NCI-H2081 (cell line): ENCODE measurements around the gene PACRGL.

ENCODE experiments used
- DNase-seq, 2 experiments: peaks; one replicate each; lab custom pipeline; 2025; lab: John Stamatoyannopoulos, UW

PACRGL gene

DNA sequence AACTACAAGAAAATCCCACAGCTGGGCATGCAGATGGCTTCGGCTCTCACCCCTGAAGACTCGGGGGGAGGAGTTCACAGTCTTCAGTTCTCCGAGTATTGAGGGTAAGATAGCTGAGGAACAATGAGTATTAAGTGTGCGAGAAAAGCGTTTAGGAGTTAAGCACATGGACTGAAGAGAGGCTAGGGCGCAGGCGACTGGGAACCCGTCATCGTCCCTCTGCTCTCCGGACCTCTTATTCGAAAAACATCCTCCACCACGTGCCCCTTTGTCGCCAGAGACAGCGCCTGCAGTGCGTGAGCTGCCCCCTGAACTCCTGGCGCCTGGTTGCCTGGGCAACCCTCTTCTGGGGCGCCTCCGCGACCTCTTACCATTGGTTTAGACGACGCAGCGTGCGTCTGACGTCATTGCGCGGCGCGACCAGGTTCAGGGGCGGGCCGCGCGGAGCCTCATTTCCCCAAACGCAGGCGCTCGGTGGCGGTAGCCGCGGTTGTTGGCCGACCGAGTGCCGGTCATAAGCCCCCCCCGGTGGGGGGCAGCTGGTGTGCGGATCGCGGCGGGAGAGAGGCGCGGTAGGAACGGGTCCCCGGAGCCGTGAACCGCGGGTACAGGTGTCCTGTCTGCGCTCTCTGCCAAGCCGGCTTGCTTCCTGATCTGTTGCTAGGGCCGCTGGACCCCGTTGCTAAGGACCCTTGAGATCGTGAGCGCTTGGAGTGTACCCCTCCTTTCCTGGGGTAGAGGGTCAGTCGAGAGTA lies at the start of gene PACRGL:
Gene PACRGL (plus strand): TSS at position 452 of the 755 bp plus-strand sequence. CDS start 4,024 bp downstream, outside the sequence.
- peak; percentile 98 to 100 for DNase-seq

DNA sequence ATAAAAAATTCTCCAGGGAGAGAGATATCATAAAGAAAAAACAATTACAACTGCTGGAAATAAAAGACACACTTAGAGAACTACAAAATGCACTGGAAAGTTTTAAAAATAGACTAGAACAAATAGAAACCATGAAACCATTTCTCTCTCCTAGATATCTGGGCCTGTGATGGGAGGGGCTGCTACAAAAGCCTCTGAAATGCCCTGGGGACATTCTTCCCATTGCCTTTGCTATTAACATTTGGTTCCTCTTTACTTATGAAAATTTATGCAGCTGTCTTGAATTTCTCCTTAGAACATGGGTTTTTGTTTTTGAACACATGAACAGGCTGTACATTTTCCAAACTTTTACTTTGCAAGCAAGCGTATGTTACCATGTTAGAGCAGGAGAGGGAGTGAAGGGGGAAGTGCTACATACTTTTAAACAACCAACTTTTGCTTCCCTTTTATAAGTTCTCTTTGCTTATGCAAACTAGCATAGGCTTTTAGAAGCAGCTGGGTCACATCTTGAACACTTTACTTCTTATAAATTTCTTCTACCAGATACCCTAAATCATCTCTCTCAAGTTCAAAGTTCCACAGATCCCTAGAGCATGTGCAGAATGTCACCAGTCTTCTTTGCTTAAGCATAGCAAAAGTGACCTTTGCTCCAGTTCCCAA lies 47.9 kb upstream of the PACRGL start:
- DNase-seq, result no peak

DNA sequence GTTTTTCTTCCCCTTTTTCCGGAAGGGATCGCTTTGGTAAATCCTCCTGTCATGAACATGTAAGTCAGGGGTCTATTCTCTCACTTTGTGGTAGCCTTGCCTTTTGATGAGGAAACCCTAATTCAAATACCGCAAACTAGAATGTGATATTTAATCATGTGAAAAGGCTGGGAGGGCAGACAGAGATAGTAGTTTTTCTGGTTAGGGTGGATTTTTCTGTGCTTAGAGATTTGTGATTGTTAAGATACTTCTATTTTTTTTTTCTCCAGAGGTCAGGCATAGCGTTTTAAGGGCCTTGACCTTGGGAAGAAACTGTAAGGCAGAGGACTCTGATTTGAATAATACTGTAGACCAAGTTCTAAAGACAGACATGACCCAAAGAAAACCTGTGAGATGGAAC lies 41.8 kb upstream of the PACRGL start:
- DNase-seq, result no peak

DNA sequence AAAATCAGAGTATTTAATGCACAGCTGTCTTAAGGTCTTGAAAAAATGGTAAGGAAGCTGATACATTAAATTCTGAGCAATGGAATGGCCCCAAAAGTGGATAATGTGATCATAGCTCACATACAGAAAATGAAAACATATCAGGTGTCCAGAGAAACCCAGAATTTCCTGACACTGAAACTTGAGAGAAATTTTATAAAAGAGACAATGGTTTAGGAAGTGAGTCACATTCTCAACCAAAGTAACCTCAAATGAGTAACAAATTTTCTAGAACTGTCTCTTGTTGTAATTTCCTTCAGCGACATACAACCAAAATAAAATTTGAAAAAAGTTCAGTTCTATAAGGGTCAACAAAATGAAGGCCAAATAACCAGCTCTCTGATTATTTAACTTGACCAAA lies 37.4 kb upstream of the PACRGL start:
- no peak for DNase-seq

DNA sequence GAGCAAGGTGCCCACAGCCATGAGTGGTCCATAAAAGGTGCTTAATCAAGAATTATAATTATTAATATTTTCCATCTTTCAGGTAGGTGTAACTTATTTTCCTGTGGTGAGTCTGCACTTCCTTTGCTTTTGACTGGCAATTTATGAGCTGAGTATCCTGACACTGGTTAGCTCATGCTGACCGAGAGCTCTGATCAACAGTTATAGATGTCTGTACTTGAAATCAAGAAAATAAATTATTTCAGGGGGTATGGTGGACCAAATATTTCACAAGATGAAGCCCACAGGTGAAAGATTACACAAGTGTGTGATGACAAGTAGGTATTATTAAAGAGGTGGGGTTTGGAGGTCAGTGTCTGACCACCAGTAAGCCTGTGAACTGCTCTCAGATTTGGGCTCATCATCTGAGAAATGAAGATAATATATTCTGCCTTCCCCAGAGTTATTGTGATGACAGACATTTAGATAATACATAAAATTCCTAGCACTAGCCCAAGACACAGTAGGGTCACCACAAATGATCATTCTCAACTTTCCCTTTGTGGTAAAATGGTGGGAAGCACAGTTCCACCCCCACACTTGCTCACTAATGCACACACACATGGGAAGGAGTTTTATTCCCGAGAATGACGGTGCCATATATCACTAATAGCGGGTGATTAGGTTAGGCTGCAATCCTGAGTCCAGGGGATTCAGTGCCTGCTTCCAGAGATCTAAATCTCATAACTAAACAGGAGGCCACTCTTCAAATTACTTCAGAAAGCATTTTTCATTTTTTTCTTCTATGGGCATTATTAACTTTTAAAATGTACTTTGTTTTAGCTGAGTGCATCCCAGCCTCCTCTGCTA lies 34.0 kb upstream of the PACRGL start:
- no peak for DNase-seq

DNA sequence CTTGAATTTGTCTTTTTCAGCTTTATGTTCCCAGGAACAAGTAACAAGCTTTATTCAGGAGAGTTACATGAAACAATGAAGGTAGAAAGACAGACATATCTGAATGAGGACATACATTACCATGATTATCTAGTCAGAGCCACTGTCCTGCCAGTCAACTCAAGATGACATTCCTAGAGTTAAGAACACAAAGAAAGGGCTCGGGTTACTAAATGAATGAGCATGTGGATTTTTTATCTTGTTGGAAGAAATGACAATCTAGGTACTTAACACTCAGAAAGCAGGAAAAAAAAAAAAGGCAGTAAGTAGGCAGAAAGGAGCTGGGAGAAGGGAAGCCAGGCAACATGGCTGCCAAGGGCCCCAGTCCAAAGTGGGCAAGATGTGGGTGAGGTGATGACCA lies 28.0 kb upstream of the PACRGL start:
- no peak for DNase-seq

DNA sequence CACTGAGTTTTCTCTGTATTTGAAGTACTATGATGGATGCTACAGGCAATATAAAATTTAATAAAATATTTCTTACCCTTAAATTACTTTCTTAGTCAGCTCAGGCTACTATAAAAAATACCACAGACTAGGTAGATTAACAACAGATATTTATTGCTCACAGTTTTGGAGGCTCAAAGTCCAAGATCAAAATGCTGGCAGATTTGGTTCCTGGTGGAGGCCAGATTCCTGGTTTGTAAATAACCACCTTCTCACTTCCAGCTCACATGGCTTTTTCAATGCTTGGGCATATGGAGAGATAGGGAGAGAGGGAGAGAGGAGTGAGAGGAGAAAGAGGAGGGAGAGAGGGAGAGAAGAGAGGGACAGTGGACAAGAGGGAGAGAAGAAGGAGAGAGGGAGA lies 24.5 kb upstream of the PACRGL start:
- DNase-seq, result no peak

DNA sequence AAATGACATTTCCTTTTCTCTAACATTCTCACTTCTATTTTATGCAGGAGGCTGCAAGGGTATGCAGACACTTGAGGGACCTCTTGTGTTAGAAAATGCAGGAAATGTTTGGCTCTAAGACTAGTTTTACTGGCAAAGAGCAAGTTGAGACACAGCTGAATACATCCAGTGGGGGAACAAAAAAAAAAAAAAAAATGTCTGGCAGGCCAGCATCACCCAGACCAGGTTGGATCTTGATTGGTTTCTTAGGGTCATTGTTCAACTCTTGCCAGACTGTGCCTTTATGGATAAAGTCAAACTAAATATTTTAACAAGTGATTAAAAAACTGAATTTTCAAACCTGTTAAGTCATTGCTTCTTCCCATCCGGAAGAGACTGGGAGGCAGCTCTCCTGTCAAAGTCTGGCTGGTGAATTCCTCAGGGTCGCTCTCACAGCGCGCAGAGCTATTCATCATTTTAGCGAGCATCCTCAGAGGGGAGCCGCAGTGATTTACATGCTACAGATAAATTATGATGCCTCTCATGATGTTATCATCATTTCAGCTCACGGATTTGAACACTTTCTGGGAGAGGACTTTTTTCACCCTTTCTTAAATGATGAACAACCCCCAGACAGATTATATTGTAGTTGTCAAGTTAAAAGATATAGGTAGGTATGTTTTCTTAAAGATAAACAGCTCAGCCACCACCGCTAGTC lies 23.6 kb upstream of the PACRGL start:
- DNase-seq, result no peak

DNA sequence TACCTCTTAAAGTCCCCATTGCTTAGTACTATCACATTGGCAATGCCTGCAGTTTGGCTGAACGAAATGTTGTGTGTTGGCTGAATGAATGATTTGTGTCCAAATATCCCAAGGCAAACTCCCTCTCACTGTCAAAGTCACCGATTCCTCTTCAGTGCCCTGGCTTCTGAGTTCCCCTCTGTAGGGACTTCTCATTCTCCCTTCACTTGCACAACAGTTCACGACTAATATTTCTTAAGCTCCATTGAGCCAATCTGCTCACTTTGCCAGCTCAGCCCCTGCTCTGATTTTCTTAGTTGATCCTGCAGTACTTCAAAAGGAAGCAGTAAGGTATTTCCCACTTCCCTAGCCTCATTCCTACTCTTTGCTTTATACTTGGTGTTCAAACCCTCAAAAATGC lies 21.9 kb upstream of the PACRGL start:
- no peak for DNase-seq

DNA sequence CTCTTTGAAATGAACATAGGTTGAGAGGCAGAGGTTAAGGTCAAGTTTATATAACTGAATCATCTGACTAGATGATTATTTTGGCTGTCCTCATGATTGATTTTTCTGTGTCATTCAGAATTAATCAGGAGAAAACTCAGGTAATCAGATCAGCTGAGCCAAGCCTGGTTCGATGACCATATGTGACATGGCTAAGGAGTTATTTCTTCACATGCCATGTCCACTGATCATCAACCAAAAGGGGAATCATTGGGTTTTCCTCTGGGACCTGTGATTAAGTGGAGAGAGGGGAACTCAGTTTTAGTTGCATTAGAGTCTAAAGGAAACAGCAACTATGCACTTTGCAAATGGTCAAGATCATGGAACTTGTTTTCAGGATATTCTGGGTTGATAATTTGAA lies 20.3 kb upstream of the PACRGL start:
- DNase-seq, result no peak

DNA sequence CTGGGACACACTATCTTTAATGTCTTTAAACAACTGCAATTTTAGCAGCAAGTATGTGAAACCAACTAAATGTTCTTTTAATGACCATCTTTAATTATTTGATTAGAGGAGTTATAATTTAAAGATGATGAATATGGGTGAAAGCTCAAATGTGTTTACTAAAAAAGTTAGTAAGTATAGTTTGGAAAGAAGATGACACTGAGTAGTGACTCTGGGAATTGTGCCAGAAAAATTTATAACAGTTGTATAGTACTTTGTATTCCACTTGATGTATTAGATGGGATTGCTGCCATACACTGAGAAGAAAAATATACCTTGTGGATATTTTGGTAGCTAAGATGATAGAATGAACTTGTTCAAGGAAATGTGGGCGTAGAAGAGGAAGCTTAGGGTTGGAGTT lies 19.5 kb upstream of the PACRGL start:
- DNase-seq, result no peak

DNA sequence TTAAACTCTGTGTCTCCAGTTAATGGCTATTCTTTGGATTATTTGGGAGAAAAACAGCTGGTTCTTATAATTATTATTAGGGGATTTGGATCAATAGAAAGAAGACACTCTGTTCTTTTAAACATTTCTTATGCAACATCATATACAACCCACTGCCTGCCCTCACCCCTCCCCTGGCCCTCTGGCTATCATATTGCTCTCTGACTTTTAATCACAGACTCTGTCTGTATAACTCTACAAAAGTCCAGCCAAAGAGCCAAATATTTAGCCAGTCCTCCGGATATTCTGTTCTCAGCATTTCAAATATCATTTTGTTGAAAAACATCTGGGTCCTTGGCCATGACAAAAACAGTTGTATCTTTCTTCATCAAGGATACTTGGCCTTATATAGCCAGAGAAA lies 19.0 kb upstream of the PACRGL start:
- no peak for DNase-seq

DNA sequence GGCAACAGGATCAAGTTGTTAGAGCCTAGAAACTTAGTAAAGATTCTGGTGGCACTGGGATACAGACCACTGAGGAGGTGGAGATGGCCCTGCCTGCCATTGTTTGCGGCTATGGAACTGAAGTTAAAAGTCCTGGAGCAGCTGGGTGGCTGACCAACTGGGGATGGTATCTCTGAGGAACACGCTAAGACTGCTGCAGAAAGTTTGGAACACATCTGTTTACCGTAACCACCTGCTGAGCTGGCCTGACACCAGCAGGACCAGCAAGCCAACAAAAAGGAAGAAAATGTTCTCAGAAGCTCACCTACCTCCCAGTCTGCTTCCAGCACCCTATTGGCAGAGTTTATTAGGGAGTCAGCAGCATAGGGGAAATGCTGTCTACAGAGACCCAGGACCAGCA lies 17.4 kb upstream of the PACRGL start:
- DNase-seq, result no peak

DNA sequence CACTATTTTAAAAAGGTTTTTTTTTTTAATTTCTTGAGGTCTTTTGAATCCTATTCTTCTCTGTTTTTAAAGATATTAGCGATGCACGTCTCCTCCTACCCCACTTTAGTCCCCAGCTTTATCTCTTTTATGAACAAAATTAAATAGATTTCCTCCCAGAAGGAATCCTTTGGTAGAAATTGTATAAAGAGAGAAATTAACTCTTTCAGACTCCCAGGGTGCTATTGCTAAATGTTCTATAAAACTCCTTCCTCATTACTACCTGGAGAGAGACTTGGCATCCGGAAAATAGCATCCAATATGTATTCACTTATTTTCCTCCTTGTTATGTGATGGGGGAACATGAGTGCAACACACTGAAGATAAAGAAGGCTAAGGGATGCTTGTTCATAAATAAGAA lies 16.5 kb upstream of the PACRGL start:
- peak in 1 of 2 experiments; percentile 48 for DNase-seq

DNA sequence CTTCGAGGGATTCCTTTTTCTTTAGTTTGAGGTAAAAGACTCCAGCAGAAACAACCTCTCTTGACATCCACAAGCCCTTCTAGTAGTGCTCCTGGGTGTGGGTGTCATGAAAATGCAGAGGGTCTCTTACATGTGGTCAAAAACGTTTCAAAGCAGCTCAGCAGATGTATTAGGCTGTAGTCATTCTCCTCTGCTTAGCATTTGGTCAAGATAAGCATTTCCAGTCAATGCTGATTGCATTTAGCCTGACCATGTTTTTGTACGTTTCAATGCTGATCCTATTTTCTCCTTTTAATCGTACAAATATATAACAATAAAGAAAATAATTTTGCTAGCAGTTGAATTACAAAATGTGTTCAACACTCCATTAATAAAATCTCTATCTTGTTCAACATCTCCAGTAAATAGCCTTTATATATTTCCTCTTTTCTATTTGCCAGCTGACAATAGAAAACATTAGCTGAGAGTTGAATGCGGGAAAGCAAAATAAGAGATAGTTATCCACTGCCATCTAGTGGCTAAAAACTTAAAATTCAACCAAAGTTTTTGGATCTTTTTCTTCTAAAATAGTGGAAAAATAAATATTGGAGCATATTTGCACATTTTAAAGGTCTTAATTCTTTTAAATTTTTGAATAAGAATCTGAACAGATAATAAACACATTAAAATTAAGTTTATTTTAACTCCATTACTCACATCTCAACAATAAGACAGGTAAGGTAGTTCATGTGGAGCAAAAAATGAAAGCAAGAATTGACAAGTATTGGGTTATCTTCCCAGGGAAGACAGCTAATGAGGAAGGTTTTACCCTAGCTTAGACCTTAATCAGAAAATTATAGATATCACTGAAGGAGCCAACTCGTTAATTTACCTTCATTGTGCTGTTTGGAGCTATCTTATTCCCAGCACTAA lies 15.2 kb upstream of the PACRGL start:
- peak; percentile 51 to 56 for DNase-seq

DNA sequence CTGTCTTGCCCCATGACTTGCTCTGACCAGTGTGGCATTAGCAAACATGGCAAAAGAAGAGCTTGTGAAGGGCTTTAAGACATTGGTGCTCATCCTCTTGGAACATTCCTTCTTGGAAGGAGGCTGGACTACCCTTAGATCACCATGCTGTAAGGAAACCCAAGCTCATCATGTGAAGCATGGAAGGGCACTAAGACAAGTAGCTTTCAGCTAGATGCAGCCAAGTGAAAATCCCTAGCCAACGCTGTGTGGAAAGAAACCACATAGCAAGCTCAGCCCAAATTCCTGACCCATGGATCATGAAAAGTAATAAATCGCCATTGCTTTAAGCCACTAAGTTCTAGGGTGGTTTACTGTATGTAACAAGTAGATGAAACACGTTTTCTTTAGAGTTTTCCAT lies 12.4 kb upstream of the PACRGL start:
- DNase-seq, result no peak

DNA sequence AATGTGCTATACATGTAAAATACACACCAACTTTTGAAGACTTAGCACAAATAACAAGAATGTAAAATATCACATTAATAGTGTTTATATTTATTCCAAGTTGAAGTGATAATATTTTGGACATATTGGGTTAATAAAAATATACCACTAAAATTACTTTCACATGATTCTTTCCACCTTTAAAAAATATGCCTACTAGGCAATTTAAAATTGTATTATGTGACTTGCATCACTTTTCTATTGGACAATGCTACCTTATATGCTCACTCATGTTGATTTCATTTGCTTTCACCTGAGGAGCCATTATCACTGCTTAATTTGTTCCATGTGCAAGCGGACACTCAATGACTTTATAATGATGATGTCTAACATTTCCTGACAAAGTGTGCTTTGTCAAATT lies 3.4 kb upstream of the PACRGL start:
- DNase-seq, result no peak

DNA sequence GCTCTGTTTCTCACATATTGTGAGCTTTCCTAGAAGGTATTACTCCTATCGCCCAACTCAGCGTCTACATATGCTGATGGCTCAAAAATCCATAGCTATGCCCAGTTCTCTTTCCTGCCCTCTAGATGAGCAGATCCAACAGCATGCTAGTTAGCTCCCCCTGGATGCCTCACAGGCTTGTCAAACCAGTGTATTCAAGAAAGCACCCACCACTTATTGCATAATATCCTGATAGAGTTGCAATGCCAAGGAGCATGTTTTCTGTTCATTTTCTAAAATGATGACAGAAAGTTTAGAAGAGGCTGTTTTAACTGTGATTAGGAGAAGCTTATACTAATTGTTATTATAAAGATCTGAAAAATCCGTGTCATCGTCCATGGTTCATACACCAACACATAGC lies 1.9 kb upstream of the PACRGL start:
- DNase-seq, result no peak

DNA sequence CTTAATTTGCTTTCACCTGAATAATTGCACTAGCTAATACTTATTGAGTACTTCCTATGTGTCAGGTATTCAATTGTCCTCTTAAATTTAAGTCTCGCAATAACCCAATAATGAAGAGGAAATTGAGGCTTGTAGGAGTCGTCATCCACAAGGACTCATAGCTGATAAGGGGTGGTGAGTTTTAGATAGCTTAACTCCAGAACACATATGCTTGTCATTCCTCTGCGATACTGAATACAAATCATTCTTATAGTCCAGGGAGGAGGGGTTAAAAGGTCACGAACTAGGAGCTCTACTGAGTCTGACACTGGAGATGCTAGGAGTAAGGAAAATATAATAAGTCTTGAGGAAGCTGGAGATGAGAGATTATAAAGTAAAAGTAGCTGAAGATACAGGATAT lies 1.4 kb upstream of the PACRGL start:
- DNase-seq, result no peak

DNA sequence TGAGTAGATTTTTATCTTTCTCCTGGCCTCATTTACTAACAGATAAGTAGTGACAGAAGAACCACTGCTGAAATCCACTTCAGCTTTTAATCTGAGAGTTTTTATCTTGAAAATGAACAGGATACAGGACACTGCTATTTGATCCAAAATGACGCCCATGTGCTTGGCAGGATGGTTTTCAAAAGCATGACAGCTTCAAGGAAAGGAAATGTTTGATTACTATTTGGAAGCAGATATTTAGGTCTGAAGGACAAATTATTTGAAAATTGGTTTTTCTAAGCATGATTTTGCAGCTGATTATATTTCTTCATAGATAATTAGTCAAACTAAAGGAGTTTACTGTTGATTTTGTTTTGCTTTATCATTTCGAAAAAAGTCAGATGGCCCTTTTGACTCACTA lies 11.1 kb downstream of the PACRGL start:
- no peak for DNase-seq

DNA sequence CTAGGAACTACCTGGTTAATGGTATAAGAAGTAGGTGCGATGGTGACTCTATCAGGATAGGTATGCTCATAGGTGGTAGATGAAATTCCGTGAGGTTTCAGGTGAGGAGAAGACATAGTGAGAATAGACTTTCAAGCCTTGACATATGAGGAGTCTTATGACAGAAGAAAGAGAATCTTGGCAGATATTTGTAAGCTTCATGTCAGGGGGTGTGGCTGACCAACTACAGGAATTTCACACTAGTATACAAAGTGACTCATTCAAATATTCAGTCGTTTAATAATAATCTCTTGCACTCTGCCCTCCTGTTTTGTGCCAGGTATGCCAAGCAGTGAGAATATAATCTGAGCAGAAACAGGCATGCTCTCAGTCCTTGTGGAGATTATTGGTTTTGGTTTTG lies 22.8 kb downstream of the PACRGL start:
- no peak for DNase-seq
